AG04450 (cell line): ENCODE data around the gene NACC1. TPM values are rescaled to one million over a fixed set of nuclear protein-coding genes. Genes with fewer than 3 reads are reported as not detected.

Experiments
- CTCF ChIA-PET: fragments of 300-600, 350-600 bp; formaldehyde crosslinking; extraction: SDS; loops from one replicate; lab custom pipeline; 2022; ENCODE audit warnings: antibody characterized with exemption, inconsistent platforms; lab: Charles Lee
- POLR2A ChIA-PET: fragments of 350-600 bp; formaldehyde crosslinking; extraction: SDS; loops from one replicate; lab custom pipeline; 2021; ENCODE audit warnings: antibody characterized with exemption, inconsistent platforms; lab: Yijun Ruan, JAX
- DNase-seq: peaks from one replicate; pipeline ENCODE4 v3.0.0-alpha.2; 2011; ENCODE audit warnings: low read depth, low spot score
- H3K27ac ChIP-seq: one replicate; pipeline ENCODE4 v1.5.1; 2012; ENCODE audit warnings: low read depth, low read length, control low read depth
- H3K27me3 ChIP-seq: one replicate; pipeline ENCODE4 v1.6.0; 2012; ENCODE audit warnings: low read length; ENCODE audit not compliant: control insufficient read depth, insufficient read depth
- H3K4me3 ChIP-seq: 2 replicates; pipeline ENCODE4 v1.5.1; 2011; ENCODE audit warnings: mild to moderate bottlenecking, low read depth, low read length, control low read depth
- H3K9me3 ChIP-seq: 2 replicates; pipeline ENCODE4 v1.5.1; 2012; ENCODE audit warnings: low read length; ENCODE audit not compliant: control insufficient read depth, insufficient read depth
- CTCF ChIP-seq: IDR thresholded peaks from 2 replicates; pipeline ENCODE4 v1.5.1; 2011; ENCODE audit warnings: low read depth, low read length, control low read depth, inconsistent platforms
- polyA plus RNA-seq: library from polyadenylated mRNA; depleted of rRNA; stranded (reverse); fragments of >200 nt; gene quantifications from 2 replicates; pipeline ENCODE4 v1.2.3, GENCODE V29; 2011

Gene NACC1
- polyA plus RNA-seq, 1 experiment, result 43.4 TPM

- ChIA-PET POLR2A (interaction anchor here (0.7 kb wide), 1 partner anchor 11 kb away, joined by 4 read pairs; no protein-coding TSS in a partner anchor), CTCF (interaction anchor here (0.6 to 1.7 kb wide), 3 partner anchors 138 to 151 kb away, joined by 3 to 9 read pairs (median 3); no protein-coding TSS in a partner anchor)
- no peaks in the 10 kb centered on the region for H3K27me3 ChIP-seq
- no peak for TF ChIP-seq CTCF
- DNase-seq, result no peak
- H3K4me3 ChIP-seq, result peak overlapping the region; percentile 98
- peaks cover 4% of the 10 kb centered on the region; the same call in 1 of the 2 replicates for H3K9me3 ChIP-seq
- H3K27ac ChIP-seq, result peak overlapping the region; percentile 82
These were observed 2.2 kb upstream of the NACC1 start for GRCh38 chr19:13115936-13116281.

GRCh38 chr19:13116282-13117175 is 1.5 kb upstream of the NACC1 start, which contains the start of gene TRMT1:
Gene TRMT1 (minus strand): TSS chr19:13116740. CDS start chr19:13116399, 341 bp downstream.
- Histone ChIP-seq H3K27me3 (no peaks in the 10 kb centered on the region), H3K4me3 (peak within 1 kb of the TSS; percentile 98), H3K9me3 (peaks cover 4% of the 10 kb centered on the region; the same call in 1 of the 2 replicates), H3K27ac (peak within 1 kb of the TSS; percentile 82)
- no peak for TF ChIP-seq CTCF
- POLR2A ChIA-PET, result interaction anchor here (0.6 kb wide), 2 partner anchors 47 to 175 kb away, joined by 3 to 9 read pairs; no protein-coding TSS in a partner anchor
- peak; percentile 74 for DNase-seq
- CTCF ChIA-PET, result interaction anchor here (1.7 kb wide), 1 partner anchor 151 kb away, joined by 9 read pairs; no protein-coding TSS in a partner anchor

- H3K27me3 ChIP-seq, result no peaks in the 10 kb centered on the region
- DNase-seq, result no peak
- no peak for TF ChIP-seq CTCF
- CTCF ChIA-PET, result interaction anchor here (0.6 to 1.4 kb wide), 3 partner anchors 16 to 152 kb away, joined by 3 to 12 read pairs (median 6); no protein-coding TSS in a partner anchor
- H3K9me3 ChIP-seq, result peaks cover 4% of the 10 kb centered on the region; the same call in 1 of the 2 replicates
- H3K4me3 ChIP-seq, result peak overlapping the region; percentile 98
- no peak overlapping the region for H3K27ac ChIP-seq
- POLR2A ChIA-PET, result interaction anchor here (0.6 to 4.3 kb wide), 4 partner anchors 33 to 48 kb away, joined by 3 to 16 read pairs (median 8); partner anchors contain the start of genes IER2 and STX10
These were observed 790 bp upstream of the NACC1 start for GRCh38 chr19:13117176-13117771.

- CTCF ChIA-PET, result interaction anchor here (0.6 to 1.4 kb wide), 4 partner anchors 76 to 153 kb away, joined by 4 to 8 read pairs (median 5); no protein-coding TSS in a partner anchor
- Histone ChIP-seq H3K27me3 (no peaks in the 10 kb centered on the region), H3K27ac (peak overlapping the region; percentile 61), H3K9me3 (peaks cover 4% of the 10 kb centered on the region; the same call in 1 of the 2 replicates), H3K4me3 (peak overlapping the region; percentile 87)
- TF ChIP-seq CTCF, result no peak
- POLR2A ChIA-PET, result interaction anchor here (0.6 to 4.3 kb wide), 5 partner anchors 13 to 64 kb away, joined by 3 to 16 read pairs (median 3); partner anchors contain the start of genes IER2 and STX10
- no peak for DNase-seq
These were observed 545 bp downstream of the NACC1 start for GRCh38 chr19:13118424-13119193.
